B cell (primary cell): Measurements from ENCODE around the gene OR10G2. TPM values are rescaled to one million over a fixed set of nuclear protein-coding genes. Genes with fewer than 3 reads are reported as not detected.

Experiments used
- ATAC-seq: fragments of 200-7000 bp; cut with Tn5 transposase; one replicate; pipeline ENCODE4 v1.10.0; 2021; ENCODE audit warnings: low read depth, mild to moderate bottlenecking, moderate number of reproducible peaks, moderate library complexity
- CTCF ChIA-PET: fragments of 350-600 bp; sonication (Branson Sonifier 250); formaldehyde crosslinking; loops from one replicate; lab custom pipeline; 2021; ENCODE audit warnings: antibody characterized with exemption, inconsistent platforms; lab: Charles Lee
- POLR2A ChIA-PET: fragments of 350-600 bp; sonication (Branson Sonifier 250); formaldehyde crosslinking; loops from one replicate; lab custom pipeline; 2021; ENCODE audit warnings: antibody characterized with exemption; lab: Charles Lee
- DNase-seq: peaks from one replicate; pipeline ENCODE4 v3.0.0; 2013
- H2AFZ ChIP-seq: 2 replicates; pipeline ENCODE4 v1.6.1; 2012; ENCODE audit warnings: mild to moderate bottlenecking, low read depth, low read length; ENCODE audit not compliant: insufficient read depth, poor library complexity, severe bottlenecking
- H3K27ac ChIP-seq, 2 donors: 1 replicate in 1 of 2; 2 replicates in 1 of 2; pipeline ENCODE4 v1.5.1; 2012 to 2013; ENCODE audit warnings: low read length in 2 of 2, mild to moderate bottlenecking in 2 of 2, moderate library complexity in 1 of 2
- H3K27me3 ChIP-seq, 4 experiments: fragments of 200-600 bp in 1 of 4; sonication (generic) in 1 of 4; replicated peaks in 1 of 4; 1 replicate in 2 of 4; 2 replicates in 2 of 4; pipeline versions ENCODE4 v1.6.1 to v1.7.0; 2013 to 2016; ENCODE audit warnings: low read length in 3 of 4, mild to moderate bottlenecking in 2 of 4, mixed read lengths in 1 of 4, moderate library complexity in 1 of 4; ENCODE audit not compliant: insufficient read depth in 4 of 4, control insufficient read depth in 3 of 4; ENCODE audit errors: control extremely low read depth in 1 of 4
- H3K36me3 ChIP-seq, 2 experiments: replicated peaks in 1 of 2; 1 replicate in 1 of 2; 2 replicates in 1 of 2; pipeline versions ENCODE4 v1.6.1 to v1.7.1; 2013; ENCODE audit warnings: low read length in 1 of 2; ENCODE audit not compliant: insufficient read depth in 2 of 2, control insufficient read depth in 1 of 2; ENCODE audit errors: control extremely low read depth in 1 of 2, extremely low read depth in 1 of 2
- H3K4me1 ChIP-seq, 2 donors: fragments of 200-600 bp in 1 of 2; sonication (generic) in 1 of 2; 1 replicate in 1 of 2; 2 replicates in 1 of 2; pipeline versions ENCODE4 v1.5.1 to v1.6.1; 2013 to 2017; ENCODE audit warnings: low read length in 2 of 2; ENCODE audit not compliant: control insufficient read depth in 2 of 2, insufficient read depth in 2 of 2
- H3K4me2 ChIP-seq: replicated peaks from 2 replicates; pipeline ENCODE3; 2012; ENCODE audit warnings: mild to moderate bottlenecking, low read depth, low read length; ENCODE audit not compliant: poor library complexity, severe bottlenecking
- H3K4me3 ChIP-seq, 5 experiments: fragments of 200-600 bp in 1 of 5; sonication (generic) in 1 of 5; 1 replicate in 3 of 5; 2 replicates in 2 of 5; pipeline versions ENCODE4 v1.5.1 to v1.7.0; 2011 to 2016; ENCODE audit warnings: low read length in 4 of 5, mild to moderate bottlenecking in 4 of 5, low read depth in 2 of 5, control low read depth in 1 of 5, moderate library complexity in 1 of 5; ENCODE audit not compliant: insufficient read depth in 1 of 5; ENCODE audit errors: control extremely low read depth in 1 of 5, extremely low read depth in 1 of 5
- H3K79me2 ChIP-seq: fragments of 200-600 bp; sonication (generic); one replicate; pipeline ENCODE4 v1.6.0; 2016; ENCODE audit warnings: low read length; ENCODE audit not compliant: control insufficient read depth, insufficient read depth
- H3K9ac ChIP-seq: fragments of 200-600 bp; sonication (generic); 2 replicates; pipeline ENCODE4 v1.6.1; 2017; ENCODE audit warnings: mild to moderate bottlenecking, low read length, moderate library complexity
- H3K9me3 ChIP-seq, 3 donors: one replicate each; pipeline versions ENCODE4 v1.6.1 to v1.7.1; 2013; ENCODE audit warnings: low read length in 2 of 3; ENCODE audit not compliant: control insufficient read depth in 2 of 3, insufficient read depth in 1 of 3; ENCODE audit errors: control extremely low read depth in 1 of 3
- H4K20me1 ChIP-seq: 2 replicates; pipeline ENCODE4 v1.6.0; 2012; ENCODE audit warnings: mild to moderate bottlenecking, low read length; ENCODE audit not compliant: insufficient read depth, control insufficient read depth, poor library complexity, severe bottlenecking
- H3K27ac Mint-ChIP-seq: one replicate; pipeline ENCODE4 v1.8.0; 2021; ENCODE audit warnings: mixed read lengths
- H3K27me3 Mint-ChIP-seq: one replicate; pipeline ENCODE4 v1.8.0; 2021; ENCODE audit warnings: mixed read lengths
- H3K4me1 Mint-ChIP-seq: one replicate; pipeline ENCODE4 v1.8.0; 2021; ENCODE audit warnings: mixed read lengths
- H3K4me3 Mint-ChIP-seq: one replicate; pipeline ENCODE4 v1.8.0; 2021; ENCODE audit warnings: mixed read lengths
- H3K9me3 Mint-ChIP-seq: one replicate; pipeline ENCODE4 v1.8.0; 2022; ENCODE audit warnings: mixed read lengths; ENCODE audit not compliant: insufficient read depth
- EZH2 ChIP-seq: IDR thresholded peaks from 2 replicates; pipeline ENCODE4 v1.6.1; 2012; ENCODE audit warnings: borderline replicate concordance, low read depth, mild to moderate bottlenecking, moderate library complexity, low read length; ENCODE audit not compliant: insufficient read depth, poor library complexity, severe bottlenecking
- WGBS: methylation state at CpG from one replicate; pipeline ENCODE4 v1.1.5; 2013; ENCODE audit warnings: missing lambda C conversion rate; ENCODE audit not compliant: insufficient coverage; 5-methylcytosine and 5-hydroxymethylcytosine counted together
- intact Hi-C: fragments of 100-400 bp; cut with micrococcal nuclease; formaldehyde crosslinking; loops from one replicate; pipeline ENCODE4 v1.10.0; 2022
- polyA plus RNA-seq: library from polyadenylated mRNA; depleted of rRNA; stranded (reverse); fragments of >200 nt; gene quantifications from 2 replicates; pipeline ENCODE4 v1.2.3, GENCODE V29; 2012
- total RNA-seq, 2 donors: library from RNA; stranded (reverse); fragments of 120-200 nt in 1 of 2; gene quantifications; 1 replicate in 1 of 2; 2 replicates in 1 of 2; pipeline versions ENCODE4 v1.2.3 to v1.2.4, GENCODE V29; 2013 to 2022
- TF ChIP-seq, protein P1 (sequence below): fragments of 200-600 bp; IDR thresholded peaks from one replicate; pipeline ENCODE4 v1.8.0; 2022; ENCODE audit warnings: antibody characterized with exemption, mild to moderate bottlenecking

Gene OR10G2
- total and polyA plus RNA-seq, 2 donors (not counting 1 experiment from before 2014, with no cell fraction given): not detected

DNA sequence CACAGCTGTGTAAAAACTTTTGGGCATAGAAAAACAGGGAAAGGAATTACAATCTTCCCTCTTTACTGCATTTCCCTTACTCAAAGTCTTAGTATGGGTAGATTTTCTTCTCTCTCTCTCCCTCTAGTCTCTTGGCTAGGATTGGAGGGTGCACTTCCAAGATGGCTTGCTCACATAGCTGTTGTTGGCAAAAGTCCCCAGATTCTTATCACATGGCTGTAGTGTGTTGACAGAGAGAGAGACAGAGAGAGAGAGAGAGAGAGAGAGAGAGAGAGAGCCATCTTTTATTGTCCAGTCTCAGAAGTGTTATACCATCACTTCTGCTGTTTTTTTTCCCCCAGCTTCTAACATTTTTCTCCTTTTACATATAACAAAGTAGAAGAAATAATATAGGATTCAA lies 12.6 kb upstream of the OR10G2 start:
- ChIA-PET CTCF (no interaction called here), POLR2A (no interaction called here)
- peaks cover 0 to 5% (median 2%) of the 10 kb centered on the region in 4 experiments for H3K27me3 ChIP-seq
- no peak overlapping the region for H3K4me3 ChIP-seq
- H3K36me3 ChIP-seq: no peaks in the 10 kb centered on the region
- H3K4me1 Mint-ChIP-seq: no peaks in the 10 kb centered on the region
- H3K9ac ChIP-seq: no peak overlapping the region
- H3K4me3 Mint-ChIP-seq: no peak overlapping the region
- no peak overlapping the region for H3K27ac Mint-ChIP-seq
- no peak overlapping the region for H3K27ac ChIP-seq
- H3K4me1 ChIP-seq: no peaks in the 10 kb centered on the region
- ATAC-seq (no peak), DNase-seq (no peak)
- no peaks in the 10 kb centered on the region for H4K20me1 ChIP-seq
- intact Hi-C loops: no loop called here
- no peaks in the 10 kb centered on the region for H3K79me2 ChIP-seq
- TF ChIP-seq, protein P1, sequence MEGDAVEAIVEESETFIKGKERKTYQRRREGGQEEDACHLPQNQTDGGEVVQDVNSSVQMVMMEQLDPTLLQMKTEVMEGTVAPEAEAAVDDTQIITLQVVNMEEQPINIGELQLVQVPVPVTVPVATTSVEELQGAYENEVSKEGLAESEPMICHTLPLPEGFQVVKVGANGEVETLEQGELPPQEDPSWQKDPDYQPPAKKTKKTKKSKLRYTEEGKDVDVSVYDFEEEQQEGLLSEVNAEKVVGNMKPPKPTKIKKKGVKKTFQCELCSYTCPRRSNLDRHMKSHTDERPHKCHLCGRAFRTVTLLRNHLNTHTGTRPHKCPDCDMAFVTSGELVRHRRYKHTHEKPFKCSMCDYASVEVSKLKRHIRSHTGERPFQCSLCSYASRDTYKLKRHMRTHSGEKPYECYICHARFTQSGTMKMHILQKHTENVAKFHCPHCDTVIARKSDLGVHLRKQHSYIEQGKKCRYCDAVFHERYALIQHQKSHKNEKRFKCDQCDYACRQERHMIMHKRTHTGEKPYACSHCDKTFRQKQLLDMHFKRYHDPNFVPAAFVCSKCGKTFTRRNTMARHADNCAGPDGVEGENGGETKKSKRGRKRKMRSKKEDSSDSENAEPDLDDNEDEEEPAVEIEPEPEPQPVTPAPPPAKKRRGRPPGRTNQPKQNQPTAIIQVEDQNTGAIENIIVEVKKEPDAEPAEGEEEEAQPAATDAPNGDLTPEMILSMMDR: no peak
- no peak for TF ChIP-seq EZH2
- peaks cover 2% of the 10 kb centered on the region for H3K9me3 Mint-ChIP-seq
- H3K27me3 Mint-ChIP-seq: peaks cover 12% of the 10 kb centered on the region
- no peak overlapping the region for H3K4me2 ChIP-seq
- H2AFZ ChIP-seq: no peak overlapping the region
- H3K9me3 ChIP-seq: peaks cover 0 to 3% (median 0%) of the 10 kb centered on the region in 3 donors

GRCh38 chr14:21643407-21643806 lies 8.7 kb upstream of the OR10G2 start:
- peaks cover 7% of the 10 kb centered on the region for H3K27me3 Mint-ChIP-seq
- no peaks in the 10 kb centered on the region for H3K4me1 Mint-ChIP-seq
- Histone ChIP-seq H3K4me3 (no peak overlapping the region), H3K9ac (no peak overlapping the region), H3K4me2 (no peak overlapping the region), H3K9me3 (no peaks in the 10 kb centered on the region), H4K20me1 (no peaks in the 10 kb centered on the region), H2AFZ (no peak overlapping the region), H3K27me3 (no peaks in the 10 kb centered on the region), H3K27ac (no peak overlapping the region), H3K36me3 (no peaks in the 10 kb centered on the region), H3K4me1 (no peaks in the 10 kb centered on the region), H3K79me2 (no peaks in the 10 kb centered on the region)
- POLR2A ChIA-PET: no interaction called here
- no peak for TF ChIP-seq EZH2
- TF ChIP-seq, protein P1: no peak
- no peak for DNase-seq
- WGBS: 29% methylated on average over 1 of the region's 5 CpGs
- no peak for ATAC-seq
- no peak overlapping the region for H3K4me3 Mint-ChIP-seq
- no peak overlapping the region for H3K27ac Mint-ChIP-seq
- CTCF ChIA-PET: no interaction called here
- intact Hi-C loops: no loop called here
- no peaks in the 10 kb centered on the region for H3K9me3 Mint-ChIP-seq
